ENCODE results near the gene LAMA2. TPM values are rescaled to one million over a fixed set of nuclear protein-coding genes. Genes with fewer than 3 reads are reported as not detected.

LAMA2 gene
- polyA plus RNA-seq, 10 donors: 124 to 174 (median 146) TPM

- no peak for DNase-seq
Observed at GRCh38 chr6:129434091-129434490, 551.2 kb downstream of the LAMA2 start.

GRCh38 chr6:129440691-129441090 is 557.8 kb downstream of the LAMA2 start:
- peak; percentile 0 to 22 (median 4) for DNase-seq

GRCh38 chr6:129444683-129445082 is 561.7 kb downstream of the LAMA2 start:
- no peak for DNase-seq

- DNase-seq: peak in 1 of 3 donors; percentile 7
Observed at GRCh38 chr6:129446272-129447197, 563.6 kb downstream of the LAMA2 start.

GRCh38 chr6:129447198-129447565 is 564.2 kb downstream of the LAMA2 start:
- no peak for DNase-seq

- DNase-seq: no peak
Observed at GRCh38 chr6:129448965-129449364, 566.0 kb downstream of the LAMA2 start.

- no peak for DNase-seq
Observed at GRCh38 chr6:129451187-129451586, 568.2 kb downstream of the LAMA2 start.

GRCh38 chr6:129453073-129453472 is 570.1 kb downstream of the LAMA2 start:
- no peak for DNase-seq

- no peak for DNase-seq
Observed at GRCh38 chr6:129454488-129454887, 571.5 kb downstream of the LAMA2 start.

GRCh38 chr6:129455126-129455769 is 572.3 kb downstream of the LAMA2 start:
- no peak for DNase-seq

- no peak for DNase-seq
Observed at GRCh38 chr6:129460221-129460620, 577.3 kb downstream of the LAMA2 start.

GRCh38 chr6:129469070-129469662 is 586.2 kb downstream of the LAMA2 start:
- no peak for DNase-seq

GRCh38 chr6:129472239-129472638 is 589.3 kb downstream of the LAMA2 start:
- DNase-seq: no peak

- DNase-seq: no peak
Observed at GRCh38 chr6:129473546-129473945, 590.6 kb downstream of the LAMA2 start.

- no peak for DNase-seq
Observed at GRCh38 chr6:129475477-129476247, 592.7 kb downstream of the LAMA2 start.

- no peak for DNase-seq
Observed at GRCh38 chr6:129476248-129476564, 593.3 kb downstream of the LAMA2 start.

- DNase-seq: no peak
Observed at GRCh38 chr6:129476810-129477209, 593.9 kb downstream of the LAMA2 start.

- no peak for DNase-seq
Observed at GRCh38 chr6:129478379-129478778, 595.4 kb downstream of the LAMA2 start.

GRCh38 chr6:129481706-129482105 is 598.8 kb downstream of the LAMA2 start:
- DNase-seq: no peak

- no peak for DNase-seq
Observed at GRCh38 chr6:129485746-129486145, 602.8 kb downstream of the LAMA2 start.

GRCh38 chr6:129486327-129486726 is 603.4 kb downstream of the LAMA2 start:
- no peak for DNase-seq

- DNase-seq: no peak
Observed at GRCh38 chr6:129488313-129488712, 605.4 kb downstream of the LAMA2 start.

All from muscle of back (tissue), 11 donors.